Chondrocyte (in vitro differentiated cells): ENCODE results near the gene CADPS2. TPM values are rescaled to one million over a fixed set of nuclear protein-coding genes. Genes with fewer than 3 reads are reported as not detected.

ENCODE experiments used
- DNase-seq: peaks from one replicate; pipeline ENCODE4 v3.0.0; 2021; ENCODE audit warnings: mixed read lengths, low spot score
- H3K27ac Mint-ChIP-seq: one replicate; pipeline ENCODE4 v1.8.0; 2021; ENCODE audit warnings: mild to moderate bottlenecking, moderate library complexity, mixed read lengths; ENCODE audit not compliant: unreplicated experiment
- H3K27me3 Mint-ChIP-seq: 2 replicates; pipeline ENCODE4 v1.8.0; 2021; ENCODE audit warnings: low read depth, mixed read lengths
- H3K36me3 Mint-ChIP-seq: 2 replicates; pipeline ENCODE4 v1.8.0; 2021; ENCODE audit warnings: low read depth, mixed read lengths
- H3K4me1 Mint-ChIP-seq: 2 replicates; pipeline ENCODE4 v1.8.0; 2021; ENCODE audit warnings: low read depth, mild to moderate bottlenecking, mixed read lengths
- H3K4me3 Mint-ChIP-seq: one replicate; pipeline ENCODE4 v1.8.0; 2021; ENCODE audit warnings: mild to moderate bottlenecking, moderate library complexity, mixed read lengths; ENCODE audit not compliant: unreplicated experiment
- H3K9me3 Mint-ChIP-seq: 2 replicates; pipeline ENCODE4 v1.8.0; 2021; ENCODE audit warnings: low read depth, mixed read lengths
- total RNA-seq: library from RNA; stranded (reverse); gene quantifications from 3 replicates; pipeline ENCODE4 v1.2.1, GENCODE V29; 2021
- TF ChIP-seq, protein P1 (sequence below): fragments of 200-600 bp; sonication (generic); IDR thresholded peaks from 2 replicates; pipeline ENCODE4 v1.5.0; 2021; ENCODE audit warnings: antibody characterized with exemption, mild to moderate bottlenecking, moderate library complexity

The CADPS2 gene
- total RNA-seq, 1 donor from 2014 or later, result 0.32 TPM

DNA sequence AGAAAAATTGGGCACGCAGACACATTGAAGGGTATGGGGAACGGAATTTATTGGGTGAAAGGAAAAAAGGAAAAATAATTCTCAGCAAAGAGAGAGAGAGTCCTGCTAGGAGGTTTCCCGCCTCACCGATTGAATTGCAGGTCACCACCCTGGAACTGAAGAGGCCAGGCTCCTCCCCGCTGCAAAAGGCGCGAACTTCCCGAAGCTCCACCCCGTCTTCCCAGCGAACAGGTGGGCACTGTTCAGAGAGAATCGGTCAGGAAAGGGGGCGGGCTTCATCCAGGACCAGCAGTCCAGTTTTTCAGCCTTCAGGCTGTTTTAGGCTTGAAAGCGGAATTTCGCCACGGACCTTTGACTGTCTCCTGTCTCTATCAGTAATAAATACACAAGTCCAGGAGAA lies 27.3 kb upstream of the CADPS2 start:
- TF ChIP-seq, protein P1, sequence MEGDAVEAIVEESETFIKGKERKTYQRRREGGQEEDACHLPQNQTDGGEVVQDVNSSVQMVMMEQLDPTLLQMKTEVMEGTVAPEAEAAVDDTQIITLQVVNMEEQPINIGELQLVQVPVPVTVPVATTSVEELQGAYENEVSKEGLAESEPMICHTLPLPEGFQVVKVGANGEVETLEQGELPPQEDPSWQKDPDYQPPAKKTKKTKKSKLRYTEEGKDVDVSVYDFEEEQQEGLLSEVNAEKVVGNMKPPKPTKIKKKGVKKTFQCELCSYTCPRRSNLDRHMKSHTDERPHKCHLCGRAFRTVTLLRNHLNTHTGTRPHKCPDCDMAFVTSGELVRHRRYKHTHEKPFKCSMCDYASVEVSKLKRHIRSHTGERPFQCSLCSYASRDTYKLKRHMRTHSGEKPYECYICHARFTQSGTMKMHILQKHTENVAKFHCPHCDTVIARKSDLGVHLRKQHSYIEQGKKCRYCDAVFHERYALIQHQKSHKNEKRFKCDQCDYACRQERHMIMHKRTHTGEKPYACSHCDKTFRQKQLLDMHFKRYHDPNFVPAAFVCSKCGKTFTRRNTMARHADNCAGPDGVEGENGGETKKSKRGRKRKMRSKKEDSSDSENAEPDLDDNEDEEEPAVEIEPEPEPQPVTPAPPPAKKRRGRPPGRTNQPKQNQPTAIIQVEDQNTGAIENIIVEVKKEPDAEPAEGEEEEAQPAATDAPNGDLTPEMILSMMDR, result no peak
- Mint-ChIP-seq H3K4me1 (no peaks in the 10 kb centered on the region), H3K27ac (no peak overlapping the region), H3K9me3 (no peaks in the 10 kb centered on the region), H3K4me3 (no peak overlapping the region), H3K27me3 (peaks cover 5% of the 10 kb centered on the region), H3K36me3 (no peaks in the 10 kb centered on the region)
- no peak for DNase-seq

DNA sequence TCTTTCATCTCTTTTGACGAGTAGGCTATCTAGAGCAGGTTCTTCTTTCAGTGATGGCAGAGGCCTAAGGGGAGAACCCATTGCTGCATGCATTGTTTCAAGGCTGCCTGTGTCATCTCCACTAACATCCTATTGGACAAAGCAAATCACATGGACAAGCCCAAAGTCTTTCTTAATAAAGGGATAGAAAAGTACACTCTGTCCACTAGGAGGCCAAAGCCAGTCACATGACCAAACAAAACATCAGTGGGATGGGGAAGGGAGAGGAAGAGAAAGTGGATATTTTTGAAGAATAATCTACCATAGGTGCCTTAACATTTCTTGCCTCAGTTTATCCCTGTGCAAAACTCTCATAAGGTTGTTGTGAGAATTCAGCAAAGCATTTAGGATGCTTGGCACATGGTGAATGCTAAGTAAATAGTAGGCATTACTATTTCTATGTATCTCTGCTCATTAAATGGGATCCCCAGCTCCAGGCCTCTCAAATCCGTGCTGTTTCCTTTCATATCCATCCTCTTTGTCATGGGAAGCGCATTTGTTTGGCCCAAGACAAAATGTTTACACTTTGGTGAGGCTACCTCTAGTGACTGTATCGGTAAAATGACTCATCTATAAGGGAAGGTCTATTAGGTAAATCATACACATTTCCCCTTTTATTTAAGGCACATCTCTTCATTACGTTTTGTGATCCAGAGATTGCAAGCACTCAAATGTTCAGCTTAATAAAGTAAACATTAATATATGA lies 16.7 kb upstream of the CADPS2 start:
- Mint-ChIP-seq H3K9me3 (no peaks in the 10 kb centered on the region), H3K27ac (no peak overlapping the region), H3K4me3 (no peak overlapping the region), H3K36me3 (no peaks in the 10 kb centered on the region), H3K4me1 (no peaks in the 10 kb centered on the region), H3K27me3 (peaks cover 12% of the 10 kb centered on the region)
- no peak for DNase-seq
- TF ChIP-seq, protein P1, result peak; percentile 34

DNA sequence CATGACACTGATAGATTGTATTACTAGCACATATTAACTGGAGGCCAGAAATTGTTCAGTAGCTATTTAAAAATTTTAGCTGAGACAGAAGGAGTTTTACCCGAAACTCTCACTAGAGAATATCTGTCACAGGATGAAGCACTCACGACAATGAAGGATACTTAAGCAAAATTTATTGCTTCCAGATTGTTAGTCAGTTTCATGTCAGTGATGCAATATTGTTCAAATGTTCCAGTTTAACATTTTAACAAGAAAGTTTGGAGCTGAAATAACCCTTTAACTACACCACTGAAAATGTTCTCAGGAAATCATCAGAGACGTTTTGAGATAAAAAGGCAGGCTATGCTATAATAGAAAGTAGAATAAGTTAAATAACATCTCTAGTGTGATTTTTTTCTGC lies 15.0 kb upstream of the CADPS2 start:
- Mint-ChIP-seq H3K4me3 (no peak overlapping the region), H3K9me3 (no peaks in the 10 kb centered on the region), H3K36me3 (no peaks in the 10 kb centered on the region), H3K27me3 (peaks cover 22% of the 10 kb centered on the region), H3K27ac (no peak overlapping the region), H3K4me1 (no peaks in the 10 kb centered on the region)
- TF ChIP-seq, protein P1, result no peak
- DNase-seq, result no peak

DNA sequence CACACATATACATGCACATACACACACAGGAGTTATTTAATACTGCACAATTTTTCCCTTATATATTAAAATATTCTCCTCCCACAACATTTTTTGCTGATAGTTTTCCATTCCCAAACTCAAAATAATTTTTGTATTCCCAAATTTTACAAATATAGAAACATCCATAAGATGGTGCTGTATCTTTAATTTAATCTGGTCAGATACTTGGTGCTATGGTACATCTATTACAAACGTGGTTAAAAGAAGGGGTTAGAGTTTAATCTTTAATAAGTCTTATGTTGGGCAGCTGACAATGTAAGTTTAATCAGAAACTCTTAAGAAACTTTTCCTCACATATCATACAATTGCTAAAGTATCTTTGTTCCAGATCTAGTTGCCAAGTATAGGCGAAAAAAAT lies 10.2 kb upstream of the CADPS2 start:
- H3K4me1 Mint-ChIP-seq, result no peaks in the 10 kb centered on the region
- H3K36me3 Mint-ChIP-seq, result no peaks in the 10 kb centered on the region
- no peak for DNase-seq
- no peak overlapping the region for H3K27ac Mint-ChIP-seq
- no peak overlapping the region for H3K4me3 Mint-ChIP-seq
- no peaks in the 10 kb centered on the region for H3K9me3 Mint-ChIP-seq
- TF ChIP-seq, protein P1, result peak; percentile 52
- peaks cover 16% of the 10 kb centered on the region for H3K27me3 Mint-ChIP-seq

DNA sequence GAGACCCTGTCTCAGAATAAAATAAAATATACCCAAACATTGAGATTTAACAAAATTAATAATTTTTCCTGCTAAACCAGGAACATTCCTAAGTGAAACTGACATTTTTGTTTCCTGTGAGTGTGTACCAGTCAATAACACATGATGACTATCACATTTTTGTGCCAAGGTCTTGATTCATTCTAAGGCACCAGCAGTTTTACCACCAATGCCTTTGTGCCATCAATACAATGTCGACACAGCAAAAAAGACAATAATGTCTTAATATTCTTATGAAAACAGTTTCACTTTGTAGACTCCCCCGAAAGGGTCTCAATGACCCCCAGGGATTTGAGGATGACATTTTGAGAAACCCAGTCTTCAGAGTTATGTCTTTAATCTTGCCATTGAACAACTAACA lies 7.2 kb upstream of the CADPS2 start:
- no peaks in the 10 kb centered on the region for H3K4me1 Mint-ChIP-seq
- H3K4me3 Mint-ChIP-seq, result no peak overlapping the region
- peaks cover 38% of the 10 kb centered on the region for H3K27me3 Mint-ChIP-seq
- H3K36me3 Mint-ChIP-seq, result no peaks in the 10 kb centered on the region
- H3K9me3 Mint-ChIP-seq, result no peaks in the 10 kb centered on the region
- TF ChIP-seq, protein P1, result no peak
- H3K27ac Mint-ChIP-seq, result no peak overlapping the region
- DNase-seq, result no peak
